ENCODE measurements around the gene CNTNAP2.

CNTNAP2 gene

DNA sequence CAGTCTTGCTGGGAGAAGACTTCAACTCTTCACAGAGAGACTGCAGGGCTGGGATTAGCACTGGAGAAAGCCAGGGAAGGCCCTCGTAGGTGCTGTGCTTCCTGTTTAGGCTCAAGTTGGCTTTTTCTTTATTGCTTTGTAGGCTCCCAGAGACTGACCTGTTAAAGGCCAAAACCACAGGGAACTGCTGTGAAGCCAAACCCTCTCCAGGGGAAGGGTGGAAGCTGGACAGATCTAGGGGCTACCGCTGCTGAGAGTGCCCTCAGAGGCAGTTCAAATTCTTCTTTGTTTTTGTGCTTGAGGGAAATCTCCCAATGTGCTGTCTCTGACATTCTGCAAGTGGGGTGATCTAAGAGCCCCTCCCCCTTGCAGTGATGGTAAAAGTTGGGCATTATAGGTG, 198.4 kb downstream of the CNTNAP2 start:
- no peak for DNase-seq

DNA sequence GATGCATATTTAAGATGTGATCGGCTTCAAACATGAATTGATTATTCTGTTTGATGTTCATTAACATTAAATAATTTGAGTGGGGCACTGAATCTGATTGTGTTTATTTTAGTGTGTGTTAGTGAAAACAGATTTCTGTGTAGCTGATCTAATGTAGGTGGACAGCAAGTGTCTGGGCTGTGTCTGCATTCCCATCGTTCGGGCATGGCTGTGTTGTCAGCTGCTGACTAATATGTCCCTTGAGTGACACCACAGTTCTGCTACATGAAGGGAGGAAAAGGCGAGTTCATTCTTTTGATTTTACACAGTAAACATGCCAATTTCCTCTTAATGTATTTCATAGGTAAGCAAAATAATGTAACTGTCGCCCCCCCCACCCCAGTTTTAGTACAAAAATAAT, 203.0 kb downstream of the CNTNAP2 start:
- DNase-seq = no peak

DNA sequence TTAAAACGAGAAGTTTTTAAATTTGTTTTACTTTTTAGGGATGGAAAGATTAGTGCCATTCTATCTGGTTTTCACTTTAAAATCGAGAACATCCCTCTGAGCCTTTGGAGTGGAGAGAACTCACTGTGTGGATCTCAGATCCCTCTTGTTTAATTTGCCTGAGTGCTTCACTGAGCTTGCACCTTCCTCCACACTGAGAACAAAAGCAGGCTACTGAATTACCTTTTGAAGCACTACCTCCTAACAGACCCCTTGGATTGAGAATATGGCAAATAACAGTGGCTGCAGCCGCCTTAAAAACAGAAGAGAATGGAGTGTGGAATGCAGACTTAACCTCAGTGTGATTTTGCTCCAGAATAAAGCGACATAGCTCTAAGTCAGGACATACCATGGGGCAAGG, 204.7 kb downstream of the CNTNAP2 start:
- no peak for DNase-seq

DNA sequence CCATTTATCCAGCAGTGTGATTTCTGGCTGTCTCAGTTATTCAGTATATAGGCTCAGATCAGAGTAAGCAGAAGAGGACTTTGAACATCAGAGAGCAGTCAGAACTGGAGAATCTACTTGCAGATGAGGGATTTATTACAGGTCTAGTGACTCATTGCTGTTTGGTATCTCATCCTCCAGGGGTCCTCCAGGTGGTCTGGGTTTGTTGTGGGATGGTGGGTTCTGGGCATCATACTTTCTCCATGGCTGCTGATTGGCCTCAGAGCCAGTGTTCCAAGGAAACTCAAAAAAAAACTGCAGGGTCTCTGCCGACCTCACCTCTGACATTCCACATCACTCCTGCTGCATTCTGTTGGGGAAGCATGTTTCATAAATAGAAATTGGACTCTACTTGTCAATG, 214.8 kb downstream of the CNTNAP2 start:
- no peak for DNase-seq

- no peak for DNase-seq
Measured at GRCh38 chr7:146345251-146345650, 228.7 kb downstream of the CNTNAP2 start.

GRCh38 chr7:146346096-146346495, 229.5 kb downstream of the CNTNAP2 start:
- no peak for DNase-seq

DNA sequence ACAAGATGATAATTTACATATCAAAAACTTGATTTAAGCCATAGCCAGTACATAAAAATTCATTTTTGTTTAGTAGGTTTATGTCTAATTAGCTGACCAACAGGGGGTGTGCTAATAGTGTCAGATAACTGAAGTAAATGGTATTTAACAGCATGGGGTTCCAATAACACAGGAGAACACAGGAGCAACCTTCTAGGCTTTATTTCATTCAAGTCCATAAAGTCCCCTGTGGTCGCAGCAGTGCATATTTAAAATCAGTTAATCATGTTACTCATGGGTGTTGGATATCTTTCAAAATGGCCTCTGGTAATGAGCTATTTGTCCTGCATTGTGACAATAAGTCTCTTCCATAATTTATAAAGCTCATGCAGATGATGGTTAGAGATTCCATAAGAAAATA, 238.6 kb downstream of the CNTNAP2 start:
- no peak for DNase-seq

DNA sequence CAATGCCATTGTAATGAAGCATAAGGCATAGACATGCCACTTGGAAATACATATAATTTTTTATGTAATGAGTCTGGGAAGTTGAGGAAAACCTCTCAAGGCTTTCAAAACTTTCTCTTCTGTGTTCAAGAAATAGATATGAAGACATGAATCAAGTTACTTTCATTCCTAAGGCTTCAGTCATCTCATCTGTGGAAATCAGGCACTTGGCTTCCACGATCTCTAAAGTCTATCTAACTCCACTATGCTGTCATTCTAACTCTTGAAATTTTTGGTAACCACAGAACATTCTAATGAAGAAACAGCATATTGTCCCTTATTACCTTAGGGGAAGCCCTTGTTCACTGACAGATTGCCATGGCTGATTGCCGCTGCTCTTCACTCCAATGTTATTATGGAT, 242.6 kb downstream of the CNTNAP2 start:
- DNase-seq = no peak

DNA sequence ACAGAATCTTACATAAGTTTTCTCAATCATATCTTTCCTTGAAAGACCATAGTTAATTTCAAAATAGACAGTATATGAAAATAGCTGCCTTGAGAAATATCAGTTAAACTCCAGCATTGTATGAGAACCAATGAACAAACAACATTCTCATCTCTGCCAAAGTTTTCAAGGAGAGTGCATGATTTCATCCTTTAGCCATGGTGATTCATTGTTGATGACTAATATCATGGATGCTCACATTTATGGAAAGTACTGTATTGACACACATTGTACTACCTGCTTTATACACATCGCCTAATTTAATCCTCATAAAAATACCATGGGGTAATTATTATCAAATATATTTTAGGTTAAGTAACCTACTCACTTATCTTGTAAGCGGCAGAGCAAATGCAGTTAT, 250.3 kb downstream of the CNTNAP2 start:
- no peak for DNase-seq

DNA sequence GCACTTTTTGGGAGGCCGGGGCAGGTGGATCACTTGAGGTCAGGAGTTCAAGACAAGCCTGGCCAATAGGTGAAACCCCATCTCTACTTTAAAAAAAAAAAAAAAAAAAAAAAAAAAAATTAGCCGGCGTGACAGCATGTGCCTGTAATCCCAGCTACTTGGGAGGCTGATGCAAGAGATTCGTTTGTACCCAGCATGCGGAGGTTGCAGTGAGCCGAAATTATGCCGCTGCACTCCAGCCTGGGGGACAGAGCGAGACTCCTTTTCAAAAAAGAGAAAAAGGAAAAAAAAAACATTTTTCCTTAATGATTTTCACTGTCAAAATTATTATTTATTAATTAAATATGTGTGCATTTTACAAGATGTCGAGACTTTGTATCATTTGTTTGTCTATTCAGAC, 253.6 kb downstream of the CNTNAP2 start:
- DNase-seq = no peak

DNA sequence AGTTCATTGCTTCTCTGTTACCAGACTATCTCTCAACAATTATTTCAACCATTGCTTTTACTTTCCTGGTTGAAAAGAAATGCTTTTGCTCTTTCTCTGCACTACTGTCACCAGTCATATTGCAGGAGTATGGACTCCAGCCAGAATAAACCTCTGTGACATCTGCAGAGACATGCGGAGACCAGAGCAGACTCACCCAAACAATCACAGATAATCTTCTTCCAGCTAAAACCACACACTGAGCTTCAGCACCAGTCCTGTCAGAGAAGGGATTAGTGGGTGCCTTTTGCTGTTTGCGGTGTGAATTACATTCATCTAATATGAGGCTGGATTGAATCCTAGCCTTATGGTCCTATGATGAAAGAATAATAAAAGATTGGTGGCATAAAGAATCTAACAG, 258.6 kb downstream of the CNTNAP2 start:
- no peak for DNase-seq

- DNase-seq = no peak
Measured at GRCh38 chr7:146378196-146378595, 261.6 kb downstream of the CNTNAP2 start.

GRCh38 chr7:146387140-146387539, 270.5 kb downstream of the CNTNAP2 start:
- DNase-seq = no peak

DNA sequence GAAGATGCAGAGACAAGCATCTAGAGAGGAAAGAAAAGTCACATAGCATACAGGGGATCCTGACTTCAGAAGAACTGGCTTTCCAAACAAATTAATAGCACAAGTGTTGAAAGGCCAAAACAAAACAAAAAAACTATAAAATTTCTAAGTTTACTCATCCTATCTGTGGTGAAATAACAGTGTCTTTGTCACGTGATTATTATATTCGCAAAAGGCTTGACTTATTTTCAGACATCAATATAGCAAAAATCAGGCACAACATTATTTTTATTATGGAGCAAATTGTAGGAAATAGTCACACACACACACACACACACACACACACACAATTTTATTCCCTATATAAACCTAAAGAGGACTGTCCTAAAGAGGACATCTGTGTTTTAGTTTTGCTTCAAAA, 272.3 kb downstream of the CNTNAP2 start:
- DNase-seq = no peak

DNA sequence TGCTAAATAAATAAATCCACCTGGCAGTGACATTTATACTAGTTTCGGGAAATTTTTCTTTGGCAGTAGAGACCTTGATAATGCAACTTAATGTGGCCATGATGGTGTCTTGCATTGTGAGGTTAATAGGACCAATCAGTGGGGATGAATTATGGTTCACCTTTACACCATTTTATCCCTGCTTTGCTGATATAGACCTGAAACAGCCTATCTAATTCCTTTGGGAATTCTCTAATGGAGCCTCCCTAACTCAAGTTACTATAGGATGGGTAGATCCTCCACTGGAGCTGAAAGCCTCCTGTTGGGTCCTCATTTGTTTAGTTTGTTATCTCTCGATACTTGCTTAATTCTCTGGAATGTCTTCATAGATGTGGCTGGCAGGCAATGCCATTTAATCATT, 276.7 kb downstream of the CNTNAP2 start:
- DNase-seq = no peak

GRCh38 chr7:146397141-146397540, 280.5 kb downstream of the CNTNAP2 start:
- no peak for DNase-seq

DNA sequence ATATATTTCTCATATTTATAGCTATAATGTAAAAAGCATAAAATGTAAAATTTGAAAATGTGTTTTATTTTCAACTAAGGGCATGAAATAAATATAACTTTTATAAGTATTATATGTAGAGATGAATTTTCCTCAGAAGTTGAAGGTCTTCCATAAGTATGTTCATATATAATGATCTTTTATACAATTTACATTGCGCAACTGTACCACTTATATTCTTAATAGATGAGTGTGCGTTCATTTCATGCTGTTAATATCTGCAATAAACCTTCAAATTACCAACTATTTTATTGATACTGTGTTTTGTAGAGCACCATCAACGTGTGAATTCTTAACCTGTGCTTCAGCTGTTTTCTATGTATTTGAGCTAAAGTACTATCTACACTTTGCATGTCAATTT, 285.3 kb downstream of the CNTNAP2 start:
- no peak for DNase-seq

GRCh38 chr7:146405737-146406136, 289.1 kb downstream of the CNTNAP2 start:
- no peak for DNase-seq

GRCh38 chr7:146411975-146412374, 295.4 kb downstream of the CNTNAP2 start:
- no peak for DNase-seq

DNA sequence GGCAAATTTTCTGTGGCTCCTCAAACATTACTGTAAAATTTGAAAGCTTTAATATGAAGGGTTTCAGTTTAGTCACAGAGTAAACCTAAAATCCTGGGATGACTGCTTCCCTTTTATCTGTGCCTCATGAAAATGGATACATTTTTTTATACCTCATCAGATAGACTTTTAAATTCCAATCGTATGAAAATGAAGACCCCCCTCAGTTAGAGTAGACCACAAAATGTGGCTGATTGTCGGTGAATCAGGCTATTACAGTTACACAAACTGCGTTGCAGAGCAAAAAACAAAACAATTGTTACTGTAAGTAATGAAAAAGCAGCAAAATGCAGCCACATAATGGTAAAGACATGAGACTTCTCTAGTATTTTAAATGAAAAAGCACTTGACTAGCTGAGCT, 296.2 kb downstream of the CNTNAP2 start:
- DNase-seq = no peak

GRCh38 chr7:146414373-146414772, 297.8 kb downstream of the CNTNAP2 start:
- no peak for DNase-seq

DNA sequence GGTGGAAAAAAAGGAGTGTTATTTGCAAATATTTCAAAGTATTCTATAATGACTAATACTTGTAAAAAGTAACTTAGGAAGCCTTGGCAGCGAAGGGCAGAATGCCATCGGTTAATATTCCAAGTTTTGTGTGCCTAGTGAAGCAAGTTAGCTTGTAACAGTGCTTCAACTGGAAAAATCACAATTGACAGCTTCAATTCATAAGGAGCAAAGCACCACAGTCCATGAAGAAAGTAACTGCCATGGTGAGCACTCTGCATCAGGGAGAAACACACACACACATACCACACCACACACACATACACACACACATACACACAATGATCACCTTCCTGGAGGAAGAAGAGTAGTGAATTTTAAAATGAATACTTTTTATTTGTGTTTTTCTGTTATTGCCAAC, 298.3 kb downstream of the CNTNAP2 start:
- DNase-seq = no peak

DNA sequence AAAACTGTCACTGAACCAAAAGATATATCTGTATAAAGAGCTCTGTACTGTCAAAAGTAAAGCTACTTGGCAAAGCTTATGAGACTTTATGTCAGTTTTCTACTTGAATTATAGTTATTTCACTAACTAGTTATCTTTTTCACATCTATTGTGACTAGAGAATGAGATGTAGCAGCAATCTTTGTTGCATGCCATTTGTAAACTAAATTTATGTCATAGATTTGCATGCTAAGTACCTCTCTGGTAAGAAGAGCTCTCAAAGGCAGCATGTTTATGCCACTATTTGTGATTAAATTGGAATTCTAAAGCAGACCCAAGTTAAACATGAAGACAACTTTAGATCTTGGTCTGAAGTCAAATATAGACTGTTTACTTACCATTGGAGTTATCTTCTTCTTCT, 300.6 kb downstream of the CNTNAP2 start:
- DNase-seq = no peak

DNA sequence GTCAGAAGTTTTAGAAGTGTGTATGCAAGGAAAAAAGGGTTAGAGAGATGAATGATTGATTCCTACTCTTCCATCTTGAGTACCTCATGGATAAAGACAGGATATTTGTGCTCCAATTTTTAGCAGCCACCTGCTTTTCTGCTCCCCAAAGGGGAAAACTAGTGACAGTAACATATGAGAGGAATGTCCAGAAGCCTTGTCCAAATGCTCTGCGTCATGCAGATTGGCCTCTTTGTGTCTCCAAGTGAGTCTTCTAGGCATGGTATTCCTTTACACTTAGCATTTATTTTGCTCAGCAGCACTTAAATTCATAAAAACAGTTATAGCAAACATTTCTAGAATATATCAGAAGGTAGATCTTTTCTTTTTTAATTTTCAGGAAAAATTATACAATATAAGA, 306.8 kb downstream of the CNTNAP2 start:
- no peak for DNase-seq

GRCh38 chr7:146424084-146424483, 307.5 kb downstream of the CNTNAP2 start:
- DNase-seq = no peak

GRCh38 chr7:146433501-146433900, 316.9 kb downstream of the CNTNAP2 start:
- no peak for DNase-seq

All from activated T-cell treated with anti-CD3 and anti-CD28 coated beads, Interleukin-2, amount 50 U/mL, for 48 hours (primary cell).